MCF 10A (cell line): ENCODE measurements around the gene MTFR1L. TPM values are rescaled to one million over a fixed set of nuclear protein-coding genes. Genes with fewer than 3 reads are reported as not detected.

Experiments
- BruUV-seq: library from RNA; stranded (reverse); fragments of 400-500 nt; replicated peaks from 2 replicates; lab custom pipeline; 2021; lab: Mats Ljungman, UMichigan
- CTCF ChIA-PET: fragments of 300-600 bp; sonication (Branson Sonifier 250); formaldehyde crosslinking; extraction: SDS; loops from one replicate; lab custom pipeline; 2021; ENCODE audit warnings: antibody characterized with exemption, inconsistent platforms; lab: Yijun Ruan, JAX
- POLR2A ChIA-PET: fragments of 300-600, 350-650 bp; sonication (Branson Sonifier 250); formaldehyde crosslinking; extraction: SDS; loops from one replicate; lab custom pipeline; 2020; ENCODE audit warnings: antibody characterized with exemption, inconsistent platforms; lab: Yijun Ruan, JAX
- DNase-seq: peaks from one replicate; pipeline ENCODE4 v3.0.0-alpha.2; 2018; ENCODE audit not compliant: unreplicated experiment
- H3K27ac Mint-ChIP-seq: one replicate; pipeline ENCODE4 v1.8.0; 2022; ENCODE audit warnings: mild to moderate bottlenecking, low read depth, mixed read lengths; ENCODE audit not compliant: unreplicated experiment
- H3K27me3 Mint-ChIP-seq: one replicate; pipeline ENCODE4 v1.8.0; 2022; ENCODE audit warnings: mixed read lengths; ENCODE audit not compliant: insufficient read depth, unreplicated experiment
- H3K36me3 Mint-ChIP-seq: one replicate; pipeline ENCODE4 v1.8.0; 2022; ENCODE audit warnings: mild to moderate bottlenecking, moderate library complexity, mixed read lengths; ENCODE audit not compliant: insufficient read depth, unreplicated experiment
- H3K4me1 Mint-ChIP-seq: one replicate; pipeline ENCODE4 v1.8.0; 2022; ENCODE audit warnings: mixed read lengths; ENCODE audit not compliant: insufficient read depth, unreplicated experiment
- H3K4me3 Mint-ChIP-seq: one replicate; pipeline ENCODE4 v1.8.0; 2022; ENCODE audit warnings: mild to moderate bottlenecking, moderate library complexity, mixed read lengths; ENCODE audit not compliant: unreplicated experiment
- H3K9me3 Mint-ChIP-seq: one replicate; pipeline ENCODE4 v1.8.0; 2022; ENCODE audit warnings: mixed read lengths; ENCODE audit not compliant: unreplicated experiment
- intact Hi-C: fragments of 100-400 bp; cut with micrococcal nuclease; formaldehyde crosslinking; loops from 2 replicates; pipeline ENCODE4 v1.14.1; 2022
- total RNA-seq: library from RNA; stranded (reverse); gene quantifications from 2 replicates; pipeline ENCODE4 v1.2.3, GENCODE V29; 2022
- TF ChIP-seq, protein P1 (sequence below): fragments of 200-600 bp; IDR thresholded peaks from one replicate; pipeline ENCODE4 v1.8.0; 2022; ENCODE audit warnings: antibody characterized with exemption, mild to moderate bottlenecking; ENCODE audit not compliant: unreplicated experiment

MTFR1L gene
- total RNA-seq, 1 experiment from 2014 or later, result 39.3 TPM

GRCh38 chr1:25799352-25799934 is 20.3 kb upstream of the MTFR1L start:
- ChIA-PET CTCF (interaction anchor here (0.6 to 3.8 kb wide), 4 partner anchors 11 to 296 kb away, joined by 3 to 12 read pairs (median 6); no protein-coding TSS in a partner anchor), POLR2A (interaction anchor here (0.6 kb wide), 2 partner anchors 323 to 552 kb away, joined by 3 to 5 read pairs; partner anchors contain the start of gene RSRP1)
- Mint-ChIP-seq H3K9me3 (no peaks in the 10 kb centered on the region), H3K4me1 (peaks cover 18% of the 10 kb centered on the region), H3K27me3 (no peaks in the 10 kb centered on the region), H3K4me3 (peak overlapping the region; percentile 70), H3K27ac (no peak overlapping the region), H3K36me3 (no peaks in the 10 kb centered on the region)
- no peak for DNase-seq
- TF ChIP-seq, protein P1, sequence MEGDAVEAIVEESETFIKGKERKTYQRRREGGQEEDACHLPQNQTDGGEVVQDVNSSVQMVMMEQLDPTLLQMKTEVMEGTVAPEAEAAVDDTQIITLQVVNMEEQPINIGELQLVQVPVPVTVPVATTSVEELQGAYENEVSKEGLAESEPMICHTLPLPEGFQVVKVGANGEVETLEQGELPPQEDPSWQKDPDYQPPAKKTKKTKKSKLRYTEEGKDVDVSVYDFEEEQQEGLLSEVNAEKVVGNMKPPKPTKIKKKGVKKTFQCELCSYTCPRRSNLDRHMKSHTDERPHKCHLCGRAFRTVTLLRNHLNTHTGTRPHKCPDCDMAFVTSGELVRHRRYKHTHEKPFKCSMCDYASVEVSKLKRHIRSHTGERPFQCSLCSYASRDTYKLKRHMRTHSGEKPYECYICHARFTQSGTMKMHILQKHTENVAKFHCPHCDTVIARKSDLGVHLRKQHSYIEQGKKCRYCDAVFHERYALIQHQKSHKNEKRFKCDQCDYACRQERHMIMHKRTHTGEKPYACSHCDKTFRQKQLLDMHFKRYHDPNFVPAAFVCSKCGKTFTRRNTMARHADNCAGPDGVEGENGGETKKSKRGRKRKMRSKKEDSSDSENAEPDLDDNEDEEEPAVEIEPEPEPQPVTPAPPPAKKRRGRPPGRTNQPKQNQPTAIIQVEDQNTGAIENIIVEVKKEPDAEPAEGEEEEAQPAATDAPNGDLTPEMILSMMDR, result no peak
- intact Hi-C loops, result loop anchor here (5.0 to 10.0 kb wide), 5 partner anchors 102 to 555 kb away; partner anchors contain the start of gene RSRP1
- no TSS peak for BruUV-seq

DNA sequence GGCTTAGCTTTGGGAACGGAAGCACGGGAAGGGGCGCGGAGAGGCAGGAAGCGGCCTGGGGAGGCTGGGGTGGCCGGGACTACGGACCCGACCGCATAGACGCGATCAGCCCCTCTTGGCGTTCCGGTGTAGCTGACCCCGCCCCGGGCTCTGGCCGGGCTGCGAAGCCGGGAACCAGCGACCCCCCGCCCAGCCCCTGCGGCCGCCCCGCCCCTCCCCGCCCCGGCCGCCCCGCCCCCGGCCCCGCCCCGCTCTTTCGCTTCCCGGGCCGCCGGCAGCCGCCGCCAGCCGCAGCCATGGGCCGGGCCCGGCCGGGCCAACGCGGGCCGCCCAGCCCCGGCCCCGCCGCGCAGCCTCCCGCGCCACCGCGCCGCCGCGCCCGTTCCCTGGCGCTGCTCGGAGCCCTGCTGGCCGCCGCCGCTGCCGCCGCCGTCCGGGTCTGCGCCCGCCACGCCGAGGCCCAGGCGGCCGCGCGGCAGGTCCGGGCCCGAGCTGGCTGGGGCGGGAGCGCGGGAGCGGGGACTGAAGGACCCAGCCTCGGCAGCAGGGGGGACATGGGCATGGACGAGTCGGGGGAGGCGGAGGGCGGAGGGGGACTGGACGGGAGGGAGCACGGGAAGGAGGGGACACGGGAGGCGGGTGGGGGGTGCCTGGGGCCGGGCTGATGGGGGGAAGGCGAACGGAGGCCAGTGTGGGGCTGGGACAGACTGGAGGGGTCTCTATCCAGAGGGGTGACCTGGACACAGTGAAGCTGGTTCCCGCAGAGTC is 19.6 kb upstream of the MTFR1L start, which contains the start of gene SELENON:
Gene SELENON (plus strand): TSS at position 259 of the 768 bp plus-strand sequence. CDS start 38 bp downstream, at position 297.
- TF ChIP-seq, protein P1, result no peak
- no TSS peak for BruUV-seq
- POLR2A ChIA-PET, result interaction anchor here (0.6 to 2.3 kb wide), 3 partner anchors 19 to 553 kb away, joined by 3 to 6 read pairs (median 5); partner anchors contain the start of genes MTFR1L and RSRP1
- Mint-ChIP-seq H3K4me3 (peak within 1 kb of the TSS; percentile 70), H3K36me3 (no peaks in the 10 kb centered on the region), H3K27ac (peak within 1 kb of the TSS; percentile 65), H3K9me3 (no peaks in the 10 kb centered on the region), H3K27me3 (no peaks in the 10 kb centered on the region), H3K4me1 (peaks cover 18% of the 10 kb centered on the region)
- intact Hi-C loops, result loop anchor here (5.0 to 10.0 kb wide), 5 partner anchors 103 to 555 kb away; partner anchors contain the start of gene RSRP1
- CTCF ChIA-PET, result interaction anchor here (0.5 to 3.8 kb wide), 6 partner anchors 10 to 296 kb away, joined by 3 to 16 read pairs (median 5); no protein-coding TSS in a partner anchor
- peak; percentile 21 for DNase-seq

- POLR2A ChIA-PET, result interaction anchor here (2.3 kb wide), 1 partner anchor 18 kb away, joined by 6 read pairs; the partner anchor contains the start of gene MTFR1L
Observed at GRCh38 chr1:25800703-25801377, 18.9 kb upstream of the MTFR1L start.

More at GRCh38 chr1:25800703-25801377, 18.9 kb upstream of the MTFR1L start:
- no TSS peak for BruUV-seq
- CTCF ChIA-PET, result interaction anchor here (0.5 to 3.8 kb wide), 7 partner anchors 10 to 562 kb away, joined by 3 to 16 read pairs (median 4); no protein-coding TSS in a partner anchor
- Mint-ChIP-seq H3K4me1 (peaks cover 21% of the 10 kb centered on the region), H3K9me3 (no peaks in the 10 kb centered on the region), H3K36me3 (no peaks in the 10 kb centered on the region), H3K27me3 (no peaks in the 10 kb centered on the region), H3K4me3 (peak overlapping the region; percentile 70), H3K27ac (peak overlapping the region; percentile 65)
- TF ChIP-seq, protein P1, result no peak
- no peak for DNase-seq
- intact Hi-C loops, result no loop called here
